GM21423 (cell line): ENCODE results near the gene WWP2.
A peak's percentile ranks its signal among the peaks of the same experiment; 100 is the strongest.
"Not testable (repeated sequence)": the region's sequence is repeated elsewhere in the genome, so short reads cannot be mapped to it uniquely, and the experiment has no call there.

Experiments
- ATAC-seq: cut with Tn5 transposase; IDR thresholded peaks from one replicate; pipeline ENCODE4 v1.9.1; 2021; ENCODE audit warnings: mild to moderate bottlenecking, moderate library complexity; ENCODE audit not compliant: unreplicated experiment

Gene WWP2

DNA sequence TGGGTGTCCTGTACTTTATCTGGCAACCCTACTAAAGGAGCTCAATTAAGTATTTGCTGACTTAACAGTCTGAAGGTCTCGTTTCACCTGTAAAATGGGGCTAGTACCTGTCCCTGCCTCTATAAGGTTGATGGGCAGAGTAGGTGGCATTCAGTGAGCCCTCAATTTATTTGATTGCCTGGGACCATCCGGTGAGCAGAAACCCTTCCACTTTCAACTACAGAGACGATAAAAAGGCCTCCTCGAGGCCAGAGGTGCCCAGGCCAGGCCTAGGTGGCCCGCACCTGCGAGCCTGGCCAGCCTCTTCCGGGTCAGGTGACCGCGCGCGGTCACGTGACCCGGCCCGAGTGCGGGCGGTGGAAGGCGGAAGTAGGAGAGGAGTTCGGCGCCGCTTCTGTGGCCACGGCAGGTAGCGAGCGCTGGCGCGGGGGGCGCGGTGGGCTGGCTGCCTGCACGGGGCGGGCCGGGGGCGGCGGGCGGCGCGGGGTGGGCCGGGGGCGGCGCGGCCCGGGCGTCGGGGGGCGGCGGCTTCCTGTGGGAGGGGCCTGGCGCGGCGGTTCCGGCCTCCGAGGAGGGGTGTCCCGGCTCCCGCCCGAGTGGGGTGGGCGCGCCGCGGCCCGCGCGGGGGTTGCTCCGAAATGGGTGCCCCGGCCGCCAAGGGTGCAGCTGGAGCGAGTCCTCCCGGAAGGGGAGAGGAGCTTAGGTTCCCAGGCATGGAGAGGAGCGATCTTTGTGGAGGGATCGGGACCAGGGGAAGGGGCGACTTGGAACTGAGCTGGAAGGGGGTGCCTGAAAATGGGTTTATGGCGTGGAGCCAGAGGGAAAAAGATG, at the start of gene WWP2:
WWP2 (plus strand) TSS at position 350 of the 831 bp plus-strand sequence. CDS start 24,679 bp downstream, outside the sequence.
- ATAC-seq = peak; percentile 79

DNA sequence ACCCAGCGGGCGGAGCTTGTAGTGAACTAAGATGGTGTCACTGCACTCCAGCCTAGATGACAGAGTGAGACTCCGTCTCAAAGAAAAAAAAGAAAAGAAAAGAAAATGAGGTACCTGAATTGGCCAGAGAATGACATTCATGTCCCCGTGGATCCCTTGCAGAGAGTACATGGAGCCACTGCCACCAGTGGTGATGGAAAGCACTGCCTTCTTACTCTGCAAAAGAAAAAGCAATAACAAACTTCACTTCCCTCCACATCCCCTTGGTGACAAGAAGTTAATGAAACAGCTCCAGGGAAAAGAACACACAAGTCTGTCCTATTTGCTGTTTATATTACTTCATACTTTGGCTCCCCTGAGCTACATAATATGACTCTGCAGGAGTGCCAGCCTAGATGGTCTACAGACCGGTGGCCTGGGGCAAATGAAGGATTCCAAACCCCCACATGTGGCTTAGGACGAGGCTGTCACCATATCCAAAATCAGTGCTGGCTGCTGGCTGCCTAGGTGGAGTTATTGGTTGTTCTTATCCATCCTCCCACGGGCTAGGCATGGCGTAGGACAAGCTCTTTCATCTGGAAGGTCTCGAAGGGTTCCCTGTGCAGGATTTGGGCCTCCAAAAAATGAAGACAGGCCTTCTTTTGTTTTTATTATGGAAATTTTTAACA, 49.1 kb upstream of the WWP2 start:
- ATAC-seq = no peak

DNA sequence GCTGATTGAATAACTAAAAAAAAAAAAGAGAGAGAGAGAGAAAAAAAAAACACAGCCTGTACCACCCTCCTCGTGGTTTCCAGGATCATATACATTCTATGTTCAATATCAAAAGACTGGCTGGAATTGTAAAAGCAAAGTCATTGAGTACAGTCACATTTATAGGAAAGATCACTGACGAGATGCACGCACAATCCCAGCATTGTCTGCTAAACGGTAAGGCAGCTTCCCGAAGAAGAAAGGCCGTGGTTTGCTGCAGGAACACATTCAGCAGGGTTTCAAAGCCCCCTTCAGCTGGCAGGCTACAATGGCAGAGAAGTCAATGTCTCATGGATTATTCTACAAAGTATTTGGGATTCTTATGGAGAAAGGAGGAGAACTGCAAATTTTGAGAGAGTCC, 45.1 kb upstream of the WWP2 start:
- no peak for ATAC-seq

DNA sequence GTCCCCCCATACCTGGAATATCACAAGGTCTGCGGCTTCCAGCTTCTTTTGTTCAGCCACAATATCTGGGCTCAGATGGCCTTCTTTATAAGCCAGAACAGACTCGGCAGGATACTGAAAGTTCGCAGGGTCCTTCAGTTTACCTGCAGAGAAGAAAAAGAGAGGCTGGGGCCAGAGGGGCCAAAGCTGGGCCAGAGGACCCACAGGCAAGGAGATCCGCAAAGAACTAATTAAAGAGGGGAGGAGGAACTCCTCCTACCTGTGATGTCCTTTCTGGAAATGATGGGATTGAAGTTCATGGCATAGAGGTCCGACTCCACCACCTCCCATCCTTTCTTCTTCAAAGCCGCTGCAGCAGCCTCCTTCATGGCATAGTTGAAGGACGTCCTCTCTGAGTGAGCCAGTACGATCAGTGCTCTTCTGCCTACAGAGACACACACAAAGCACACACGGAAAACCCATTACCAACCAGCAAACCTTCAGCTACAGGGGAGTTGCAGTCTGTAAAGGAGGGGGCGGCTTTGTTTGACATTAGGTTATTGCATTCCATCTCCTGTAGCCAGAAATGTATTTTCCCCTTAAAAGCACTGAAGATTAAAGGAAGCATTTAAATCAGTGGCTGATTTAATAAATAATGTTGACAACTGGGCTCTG, 43.9 kb upstream of the WWP2 start:
- no peak for ATAC-seq

DNA sequence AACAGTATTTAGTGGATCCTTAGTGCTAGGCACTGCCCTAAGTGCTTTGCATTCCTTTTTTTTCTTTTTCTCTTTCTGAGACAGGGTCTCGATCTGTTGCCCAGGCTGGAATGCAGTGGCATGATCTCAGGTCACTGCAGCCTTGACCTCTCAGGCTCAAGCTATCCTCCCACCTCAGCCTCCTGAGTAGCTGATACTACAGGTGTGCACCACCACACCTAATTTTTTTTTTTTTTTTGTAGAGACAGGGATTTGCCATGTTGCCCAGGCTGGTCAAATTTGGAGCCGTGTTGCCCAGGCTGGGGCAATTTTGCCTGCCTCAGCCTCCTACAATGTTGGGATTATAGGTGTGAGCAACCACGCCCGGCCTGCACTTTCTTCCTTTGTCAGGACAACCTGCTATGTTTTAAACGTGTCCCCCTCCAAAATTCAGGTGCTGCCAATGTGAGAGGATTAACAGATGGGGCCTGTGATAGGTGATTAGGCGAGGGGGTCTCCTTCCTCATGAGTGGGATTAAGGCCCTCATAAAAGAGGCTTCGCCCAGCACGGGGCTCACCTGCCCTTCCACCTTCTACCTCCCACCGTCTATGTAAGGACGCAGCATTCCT, 41.2 kb upstream of the WWP2 start:
- no peak for ATAC-seq

DNA sequence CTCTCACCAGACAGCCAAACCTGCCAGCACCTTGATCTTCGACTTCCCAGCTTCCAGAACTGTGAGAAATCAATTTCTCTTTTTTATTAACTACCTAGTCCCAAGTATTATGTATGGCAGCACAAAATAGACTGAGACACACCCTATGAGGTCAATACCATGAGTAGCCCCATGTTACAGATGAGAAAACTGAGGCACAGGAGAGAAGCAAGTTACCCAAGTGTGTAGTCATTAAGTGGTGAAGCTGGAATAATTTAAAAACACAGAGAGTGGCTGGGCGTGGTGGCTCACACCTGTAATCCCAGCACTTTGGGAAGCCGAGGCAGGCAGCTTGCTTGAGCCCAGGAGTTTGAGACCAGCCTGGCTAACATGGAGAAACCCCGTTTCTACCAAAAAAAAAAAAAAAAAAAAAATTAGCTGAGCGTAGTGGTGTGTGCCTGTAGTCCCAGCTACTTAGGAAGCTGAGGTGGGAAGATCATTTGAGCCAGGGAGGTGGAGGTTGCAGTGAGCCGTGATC, 40.6 kb upstream of the WWP2 start:
- no peak for ATAC-seq

DNA sequence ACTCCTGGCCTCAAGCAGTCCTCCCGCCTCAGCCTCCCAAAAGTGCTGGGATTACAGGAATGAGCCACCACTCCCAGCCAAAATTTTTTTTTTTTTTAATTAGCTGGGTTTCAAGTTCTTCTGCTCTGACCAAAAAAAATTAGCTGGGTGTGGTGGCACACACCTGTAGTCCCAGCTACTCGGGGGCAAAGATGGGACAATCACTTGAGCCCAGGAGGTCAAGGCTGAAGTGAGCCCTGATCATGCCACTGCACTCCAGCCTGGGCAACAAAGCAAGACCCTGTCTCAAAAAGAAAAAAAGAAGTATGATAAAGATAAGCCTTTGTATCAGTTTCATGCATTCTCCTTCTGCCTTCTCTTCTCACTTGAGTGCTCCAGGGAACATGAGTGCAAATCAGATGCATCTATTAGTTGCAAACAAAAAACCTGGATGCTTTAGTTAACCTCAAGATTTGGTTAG, 37.7 kb upstream of the WWP2 start:
- no peak for ATAC-seq

DNA sequence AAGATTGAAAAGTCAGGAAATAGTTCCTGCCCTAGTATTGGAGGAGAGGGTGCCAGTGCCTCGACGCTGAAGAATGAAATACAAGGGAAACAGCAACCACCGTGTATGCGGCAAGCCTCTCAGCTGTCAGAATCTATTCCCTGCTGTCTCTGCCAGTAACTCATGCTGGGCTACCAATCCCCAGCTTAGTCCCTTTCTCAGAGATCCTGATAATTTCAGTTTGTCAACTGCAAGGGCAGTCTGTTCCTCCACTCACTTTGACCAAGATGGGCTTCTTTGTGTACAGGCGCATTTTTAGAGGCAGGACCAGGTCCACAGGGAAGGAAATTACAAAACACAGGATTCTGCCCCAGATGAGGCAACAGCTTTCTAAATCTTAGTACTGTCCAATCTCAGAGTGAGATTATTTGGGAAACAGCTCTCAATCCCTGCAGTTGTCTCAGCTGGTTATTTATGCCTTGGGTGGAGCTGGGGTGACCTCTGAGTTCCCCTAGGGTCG, 37.1 kb upstream of the WWP2 start:
- no peak for ATAC-seq

DNA sequence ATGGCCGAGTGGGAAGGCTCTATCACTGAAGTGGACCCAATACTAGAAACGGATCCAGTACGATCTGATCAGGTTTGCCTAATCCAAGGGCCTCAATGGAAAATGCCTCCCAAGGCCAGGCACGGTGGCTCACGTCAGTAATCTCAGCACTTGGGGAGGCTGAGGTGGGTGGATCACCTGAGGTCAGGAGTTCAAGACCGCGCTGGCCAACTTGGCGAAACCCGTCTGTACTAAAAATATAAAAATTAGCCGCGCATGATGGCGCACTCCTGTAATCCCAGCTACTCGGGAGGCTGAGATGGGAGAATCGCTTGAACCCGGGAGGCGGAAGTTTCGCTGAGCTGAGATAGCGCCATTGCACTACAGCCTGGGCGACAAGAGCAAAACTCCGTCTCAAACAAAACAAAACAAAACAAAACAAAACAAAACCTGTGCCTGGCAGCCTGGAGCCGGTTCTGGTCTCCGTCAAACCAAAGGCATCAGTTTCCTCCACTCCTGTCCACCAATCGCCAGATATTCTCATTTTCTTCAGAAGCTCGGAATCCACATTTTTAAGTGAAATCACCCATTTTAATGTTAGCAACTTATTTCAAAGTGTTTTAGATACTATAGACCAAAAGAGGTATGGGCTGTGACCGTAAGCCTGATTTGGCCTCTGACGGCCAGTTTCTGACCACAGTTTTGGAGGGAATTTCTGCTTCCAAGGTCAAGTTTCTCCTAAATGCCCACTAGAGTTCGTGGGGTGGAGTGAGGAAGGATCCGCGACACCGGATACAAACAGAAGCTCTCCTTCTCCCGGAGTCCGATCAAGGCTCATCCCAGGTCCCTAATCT, 36.4 kb upstream of the WWP2 start:
- ATAC-seq = no peak

DNA sequence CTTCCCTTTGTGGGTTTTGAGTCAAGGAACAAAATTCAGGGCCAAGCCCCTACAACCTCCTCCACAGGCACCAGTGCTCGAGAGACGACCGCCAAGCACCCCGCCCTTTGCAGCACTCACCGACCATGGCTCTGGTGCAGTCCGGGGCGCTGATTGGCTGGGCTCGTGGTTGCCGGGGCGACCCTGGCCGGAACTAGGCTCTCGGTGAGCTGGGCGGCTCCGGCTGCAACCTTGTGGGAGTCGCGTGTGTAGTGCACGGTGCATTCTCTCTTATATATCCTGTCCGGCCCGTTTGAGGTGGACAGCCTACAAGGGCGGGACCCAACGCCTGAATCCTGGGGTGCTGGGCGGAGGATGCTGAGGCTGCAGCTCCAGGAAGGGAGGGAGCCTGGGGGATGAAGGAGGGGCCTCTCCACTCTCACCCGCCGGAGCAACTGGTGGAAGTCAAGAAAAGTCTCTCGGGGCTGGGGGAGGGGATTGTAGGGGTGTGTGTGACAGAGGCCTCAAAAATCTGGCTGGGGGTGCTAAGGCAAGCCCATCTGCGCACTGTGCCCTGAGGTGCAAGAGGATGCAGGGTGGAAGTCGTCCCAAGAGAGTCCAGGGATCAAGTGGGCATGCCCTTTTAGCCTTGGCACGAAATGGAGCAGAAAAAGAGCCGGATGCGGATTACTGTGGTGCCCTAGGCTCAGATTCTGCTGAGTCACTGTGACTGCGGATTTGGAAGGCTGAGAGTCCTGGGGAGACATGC, 35.6 kb upstream of the WWP2 start, which contains the start of gene NQO1:
NQO1 (minus strand) TSS at position 248 of the 748 bp plus-strand sequence; CDS start at position 127, 121 bp downstream.
- ATAC-seq = peak; percentile 97

DNA sequence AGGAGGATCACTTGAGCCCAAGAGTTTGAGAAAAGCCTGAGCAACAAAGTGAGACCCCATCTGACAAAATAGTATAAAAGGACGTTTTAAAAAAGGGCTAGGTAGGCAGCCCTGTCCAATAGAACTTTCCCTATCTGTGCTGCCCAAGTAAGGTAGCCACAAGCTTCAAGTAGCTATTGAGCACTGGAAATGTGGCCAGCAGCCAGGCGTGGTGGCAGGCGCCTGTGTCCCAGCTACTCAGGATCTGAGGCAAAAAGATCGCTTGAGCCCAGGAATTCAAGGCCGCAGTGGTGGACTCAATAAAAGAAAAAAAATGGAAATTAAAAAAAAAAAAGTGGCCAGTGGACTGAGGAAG, 34.2 kb upstream of the WWP2 start:
- no peak for ATAC-seq

DNA sequence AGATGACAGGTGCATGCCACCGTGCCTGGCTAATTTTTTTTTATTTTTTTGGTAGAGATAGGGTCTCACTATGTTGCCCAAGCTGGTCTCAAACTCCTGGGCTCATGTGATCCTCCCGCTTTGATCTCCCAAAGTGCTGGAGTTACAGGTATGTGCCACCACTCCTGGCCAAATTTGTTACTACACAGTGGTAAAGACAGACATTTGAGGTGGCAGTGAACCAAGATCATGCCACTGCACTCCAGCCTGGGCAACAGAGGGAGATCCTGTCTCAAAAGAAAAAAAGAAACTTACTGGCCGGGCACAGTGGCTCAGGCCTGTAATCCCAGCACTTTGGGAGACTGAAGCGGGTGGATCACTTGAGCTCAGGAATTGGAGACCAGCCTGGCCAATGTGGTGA, 33.1 kb upstream of the WWP2 start:
- not testable (repeated sequence) for ATAC-seq

DNA sequence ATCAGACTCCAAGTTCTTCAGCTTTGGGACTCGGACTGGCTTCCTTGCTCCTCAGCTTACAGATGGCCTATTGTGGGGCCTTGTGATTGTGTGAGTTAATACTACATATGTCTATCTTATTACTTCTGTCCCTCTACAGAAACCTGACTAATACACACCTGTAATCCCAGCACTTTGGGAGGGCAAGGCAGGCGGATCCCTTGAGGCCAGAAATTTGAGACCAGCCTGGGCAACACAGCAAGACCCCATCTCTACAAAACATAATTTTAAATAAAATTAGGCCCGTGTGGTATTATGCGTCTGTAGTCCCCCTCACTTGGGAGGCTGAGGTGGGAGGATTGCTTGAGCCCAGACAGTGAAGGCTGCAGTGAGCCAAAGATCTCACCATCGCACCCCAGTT, 30.9 kb upstream of the WWP2 start:
- not testable (repeated sequence) for ATAC-seq

DNA sequence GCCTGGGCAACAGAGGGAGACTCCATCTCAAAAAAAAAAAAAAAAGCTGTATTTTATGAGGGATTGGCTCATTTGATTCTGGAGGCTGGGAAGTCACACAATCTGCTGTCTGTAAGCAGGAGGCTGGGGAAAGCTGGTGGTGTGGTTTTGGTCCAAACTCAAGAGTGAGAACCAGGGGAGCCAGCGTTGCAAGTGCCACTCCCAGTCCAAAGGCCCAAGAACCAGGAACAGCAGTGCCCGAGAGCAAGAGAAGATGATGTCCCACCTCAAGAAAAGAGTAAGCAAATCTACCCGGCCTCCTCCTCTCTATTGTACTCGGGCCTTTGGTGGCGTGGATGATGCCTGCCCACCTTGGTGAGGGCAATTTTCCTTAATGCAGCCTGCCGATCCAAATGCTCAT, 30.0 kb upstream of the WWP2 start:
- no peak for ATAC-seq

DNA sequence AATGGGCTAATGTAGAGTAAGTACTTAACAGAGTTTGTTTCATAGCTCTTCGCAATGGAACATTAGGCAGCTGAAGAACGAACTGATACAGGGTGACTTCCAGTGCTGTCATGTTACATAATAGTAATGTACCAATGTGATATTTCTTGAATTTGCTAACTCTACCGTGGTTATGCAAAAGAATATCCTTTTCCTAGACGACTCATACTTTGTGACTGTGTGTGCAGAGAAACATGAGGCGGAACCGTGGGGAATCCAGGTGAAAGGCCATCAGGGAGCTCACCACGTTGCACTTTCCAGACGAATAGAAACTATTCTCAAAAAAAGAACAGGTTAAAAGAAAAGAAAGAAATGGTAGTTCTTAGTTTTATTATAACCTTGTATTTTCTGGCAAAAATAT, 20.6 kb upstream of the WWP2 start:
- no peak for ATAC-seq

DNA sequence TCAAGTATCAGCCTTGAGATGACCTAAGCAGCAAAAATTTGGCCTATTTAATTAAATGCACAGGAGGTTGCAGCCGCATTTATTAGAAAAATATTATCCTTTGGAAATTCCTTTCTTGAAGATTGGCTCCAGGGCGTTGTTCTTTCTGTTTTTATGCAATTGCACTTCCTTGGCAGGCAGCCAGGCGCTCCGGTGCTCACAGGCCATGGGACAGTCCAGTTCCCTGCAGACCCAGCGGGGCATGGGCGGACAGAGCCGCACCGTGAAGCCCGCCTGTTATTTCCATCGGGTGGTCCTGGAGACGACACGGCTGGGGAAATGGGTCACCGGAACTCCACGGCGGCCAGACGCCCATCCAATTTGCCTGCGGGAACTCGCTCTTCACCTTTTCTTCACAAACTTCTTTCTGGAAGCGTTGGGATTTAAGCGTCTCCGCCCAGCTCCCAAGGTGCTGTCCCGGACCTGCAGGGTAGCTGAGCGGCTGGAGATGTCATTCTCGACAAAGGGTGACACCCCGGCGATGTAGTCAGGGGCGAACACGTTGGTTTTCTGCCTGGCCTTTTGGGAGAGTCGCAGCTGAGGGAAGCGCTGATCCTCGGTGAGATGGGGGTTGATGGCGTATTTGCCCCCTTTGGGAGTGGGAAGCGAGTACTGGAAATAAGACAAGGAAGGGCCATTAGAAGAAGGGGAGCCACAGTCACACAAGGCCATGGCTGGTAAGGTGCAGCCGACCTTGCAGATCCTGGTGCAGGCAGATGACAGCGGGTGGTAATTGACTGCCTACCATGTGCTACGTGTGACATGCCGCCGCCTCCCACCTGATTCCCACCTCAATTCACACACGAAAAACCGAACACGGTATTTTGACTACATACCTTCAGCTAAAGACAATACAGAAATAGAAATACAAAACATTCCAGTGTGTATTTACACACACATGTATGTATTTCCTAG, 19.9 kb upstream of the WWP2 start:
- no peak for ATAC-seq

DNA sequence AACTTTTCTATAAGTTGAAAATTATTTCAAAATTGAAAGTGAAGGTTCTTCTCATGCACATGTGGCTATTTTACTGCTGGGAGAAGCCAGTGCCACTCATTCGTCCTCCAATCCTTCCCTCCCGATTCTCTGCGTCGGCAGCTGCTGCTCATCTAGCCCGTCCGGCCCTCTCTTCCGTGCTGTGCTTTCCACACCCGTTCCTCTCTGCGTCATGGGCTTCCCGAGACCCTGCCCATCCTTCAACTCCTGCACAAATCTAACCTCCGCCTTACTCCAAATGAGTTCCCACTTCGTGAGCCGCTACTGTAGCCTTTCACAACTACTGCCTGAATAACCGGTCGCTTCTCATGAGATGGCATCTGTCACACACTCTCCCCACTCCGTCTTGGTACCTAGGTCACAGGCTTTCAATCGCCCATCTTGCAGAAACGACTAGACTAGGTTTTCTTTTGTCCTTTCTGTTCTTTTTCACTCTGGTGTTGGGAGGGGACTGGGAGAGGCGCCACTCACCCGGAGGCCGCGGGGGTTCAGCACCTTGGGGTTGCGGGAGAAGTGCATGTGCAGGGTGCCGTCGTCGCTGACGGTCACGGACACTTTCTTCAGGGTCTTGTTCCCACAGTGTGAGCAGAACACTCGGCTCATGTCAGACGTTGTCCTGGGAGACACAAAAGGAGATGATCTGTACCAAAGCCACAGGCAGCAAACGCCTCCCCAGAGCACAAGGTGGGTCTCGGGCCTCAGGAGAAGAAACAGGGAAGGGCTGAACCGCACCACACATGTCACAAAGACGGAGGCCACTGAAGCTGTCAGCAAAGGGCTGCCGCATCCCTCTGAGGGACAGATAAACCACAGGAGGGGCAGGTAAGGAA, 17.5 kb upstream of the WWP2 start:
- ATAC-seq = no peak
